ENCODE results near the gene ZNF471.

The ZNF471 gene

DNA sequence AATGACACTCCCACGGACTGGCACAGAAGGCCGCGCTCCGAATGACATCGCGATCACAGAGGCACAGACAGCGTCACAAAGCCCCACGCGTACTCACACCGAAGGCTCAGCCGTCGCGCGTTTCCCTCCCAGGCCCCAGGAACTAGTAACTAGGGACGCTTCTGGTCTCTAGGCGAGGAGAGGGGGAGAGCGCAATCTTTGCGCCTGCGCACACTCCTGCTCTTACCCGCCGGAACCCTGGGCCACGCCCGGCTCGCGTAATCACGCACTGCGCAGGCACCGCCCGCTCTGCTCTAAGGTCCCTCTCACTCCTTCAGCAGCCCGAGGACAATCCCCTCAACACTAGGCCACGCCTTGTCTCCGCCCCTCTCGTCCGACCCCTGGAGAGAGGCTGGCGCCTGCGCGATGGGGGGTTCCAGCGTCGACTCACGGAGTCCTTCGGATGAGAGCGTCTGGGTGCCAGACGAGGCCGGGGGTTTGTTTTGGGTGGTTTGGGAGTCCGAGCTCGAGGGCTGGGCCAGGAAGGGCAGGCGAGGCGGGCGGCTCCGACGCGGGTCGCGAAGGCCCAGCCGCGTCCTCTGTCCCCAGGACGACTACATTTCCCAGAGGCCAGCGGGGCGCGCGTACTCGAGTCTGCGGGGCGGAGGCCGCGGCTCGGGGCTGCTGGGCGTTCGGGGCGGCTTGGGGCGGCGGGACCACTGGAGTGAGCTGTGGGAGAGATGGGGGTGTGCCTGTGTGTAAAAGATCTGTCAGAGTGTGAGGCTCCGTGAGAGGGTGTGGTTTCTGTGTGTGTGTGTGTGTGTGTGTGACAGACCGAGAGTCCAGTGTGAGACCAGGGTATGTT lies at the start of gene ZNF471:
Gene ZNF471 (plus strand): TSS at position 410 of the 844 bp plus-strand sequence. CDS start 3,717 bp downstream, outside the sequence.
- peak; percentile 95 for FAIRE-seq

- FAIRE-seq = no peak
These were observed 33.3 kb upstream of the ZNF471 start for GRCh38 chr19:56474308-56474707.

DNA sequence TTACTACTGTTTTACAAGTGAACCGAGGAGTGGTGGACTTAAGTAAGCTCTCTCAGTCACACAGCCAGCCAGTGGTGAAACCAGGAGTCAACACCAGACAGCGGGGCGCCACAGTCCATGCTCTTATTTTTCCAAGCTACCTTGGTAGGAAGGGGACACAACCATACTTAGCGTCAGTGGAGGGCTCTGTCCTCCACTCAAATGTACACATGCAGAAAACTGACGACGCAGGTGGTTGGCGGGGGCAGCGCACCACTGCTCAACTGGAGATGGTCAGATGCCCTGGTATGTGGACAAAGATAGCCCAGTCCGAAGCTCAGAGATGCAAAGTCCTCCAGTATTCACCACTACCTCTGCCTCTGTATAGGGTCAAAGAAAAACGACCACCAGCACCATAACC lies 31.6 kb upstream of the ZNF471 start:
- no peak for FAIRE-seq

GRCh38 chr19:56476651-56477428 lies 30.8 kb upstream of the ZNF471 start, which contains the start of gene ZNF667:
Gene ZNF667, minus strand, starts transcription at chr19:56477345. Its CDS starts 14,975 bp downstream, at chr19:56462370.
- FAIRE-seq = no peak

- peak; percentile 61 for FAIRE-seq
These were observed 30.0 kb upstream of the ZNF471 start for GRCh38 chr19:56477429-56478338.

- no peak for FAIRE-seq
These were observed 16.3 kb upstream of the ZNF471 start for GRCh38 chr19:56491399-56491798.

DNA sequence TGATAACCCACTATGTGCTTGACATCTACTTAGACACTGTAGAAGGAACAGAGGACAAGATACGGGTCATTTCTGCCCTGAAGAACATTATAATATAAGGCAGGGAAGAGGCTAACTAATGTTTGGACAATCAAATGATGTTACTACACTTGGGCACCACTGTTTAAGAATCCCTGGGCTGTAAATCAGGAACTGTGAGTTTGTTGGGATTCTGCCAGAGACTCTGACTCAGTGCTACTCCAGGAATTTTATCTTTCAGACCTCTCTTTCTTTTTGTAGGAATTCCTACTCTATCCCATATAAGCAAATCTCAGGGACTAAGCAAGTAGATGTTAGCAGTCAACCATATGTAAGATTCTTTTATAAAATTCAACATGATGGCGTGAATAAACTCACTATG lies 3.1 kb upstream of the ZNF471 start:
- no peak for FAIRE-seq

DNA sequence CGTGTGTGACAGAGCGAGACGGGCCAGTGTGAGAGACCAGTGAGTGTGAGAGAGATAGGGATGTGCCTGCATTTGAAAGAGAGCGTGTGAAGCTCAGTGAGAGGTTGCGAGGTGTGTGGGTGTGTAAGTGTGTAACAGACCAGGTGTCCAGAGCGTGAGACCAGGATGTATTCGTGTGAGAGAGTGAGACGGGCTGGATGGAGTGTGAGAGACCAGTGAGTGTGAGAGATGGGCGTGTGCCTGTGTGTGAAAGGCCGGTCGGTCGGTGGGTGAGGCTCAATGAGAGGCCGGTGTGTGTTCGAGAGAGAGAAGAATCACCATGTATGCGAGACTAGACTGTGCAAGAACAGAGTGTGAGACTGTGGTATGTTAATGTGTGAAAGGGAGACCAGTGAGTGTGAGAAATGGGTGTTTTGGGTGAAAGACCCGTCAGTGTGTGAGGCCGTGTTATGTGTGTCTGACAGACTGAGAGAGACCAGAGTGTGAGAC lies 679 bp downstream of the ZNF471 start:
- FAIRE-seq = no peak

- no peak for FAIRE-seq
These were observed 17.7 kb downstream of the ZNF471 start for GRCh38 chr19:56525214-56525860.

- FAIRE-seq = no peak
These were observed 29.8 kb downstream of the ZNF471 start for GRCh38 chr19:56537442-56537841.

- peak; percentile 31 for FAIRE-seq
These were observed 30.7 kb downstream of the ZNF471 start for GRCh38 chr19:56538254-56538760.

GRCh38 chr19:56538761-56539263 lies 31.2 kb downstream of the ZNF471 start, which contains the start of gene ZFP28:
Gene ZFP28, plus strand, starts transcription at chr19:56538948. Its CDS starts 71 bp downstream, at chr19:56539019.
- FAIRE-seq = no peak

- no peak for FAIRE-seq
These were observed 36.1 kb downstream of the ZNF471 start for GRCh38 chr19:56543776-56544175.

- no peak for FAIRE-seq
These were observed 39.9 kb downstream of the ZNF471 start for GRCh38 chr19:56547535-56547934.

DNA sequence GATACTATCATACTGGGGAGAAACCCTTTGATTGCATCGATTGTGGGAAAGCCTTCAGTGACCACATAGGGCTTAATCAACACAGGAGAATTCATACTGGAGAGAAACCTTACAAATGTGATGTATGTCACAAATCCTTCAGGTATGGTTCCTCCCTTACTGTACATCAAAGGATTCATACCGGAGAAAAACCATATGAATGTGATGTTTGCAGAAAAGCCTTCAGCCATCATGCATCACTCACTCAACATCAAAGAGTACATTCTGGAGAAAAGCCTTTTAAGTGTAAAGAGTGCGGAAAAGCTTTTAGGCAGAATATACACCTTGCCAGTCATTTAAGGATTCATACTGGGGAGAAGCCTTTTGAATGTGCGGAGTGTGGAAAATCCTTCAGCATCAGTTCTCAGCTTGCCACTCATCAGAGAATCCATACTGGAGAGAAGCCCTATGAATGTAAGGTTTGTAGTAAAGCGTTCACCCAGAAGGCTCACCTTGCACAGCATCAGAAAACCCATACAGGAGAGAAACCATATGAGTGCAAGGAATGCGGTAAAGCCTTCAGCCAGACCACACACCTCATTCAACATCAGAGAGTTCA lies 46.7 kb downstream of the ZNF471 start:
- no peak for FAIRE-seq

GRCh38 chr19:56562766-56563165 lies 55.1 kb downstream of the ZNF471 start:
- no peak for FAIRE-seq

GRCh38 chr19:56566904-56567273 lies 59.2 kb downstream of the ZNF471 start:
- FAIRE-seq = no peak

GRCh38 chr19:56567274-56568120 lies 59.8 kb downstream of the ZNF471 start, which contains the start of gene ZNF470:
Gene ZNF470, plus strand, starts transcription at chr19:56567468. Its CDS starts 2,844 bp downstream, at chr19:56570312.
- FAIRE-seq = no peak

GRCh38 chr19:56572589-56572988 lies 64.9 kb downstream of the ZNF471 start:
- no peak for FAIRE-seq

GRCh38 chr19:56573914-56574313 lies 66.3 kb downstream of the ZNF471 start:
- no peak for FAIRE-seq
